Stimulated activated CD8-positive, alpha-beta memory T cell treated with anti-CD3 and anti-CD28 coated beads, Interleukin-4, amount 100 ng/mL, for 4 hours (primary cell): ENCODE measurements around the gene ART5.

ENCODE experiments used
- DNase-seq, 2 donors: peaks; one replicate each; pipeline ENCODE4 v3.0.0-alpha.2; 2020; ENCODE audit warnings: low read depth in 2 of 2, low spot score in 1 of 2

The ART5 gene, protein sequence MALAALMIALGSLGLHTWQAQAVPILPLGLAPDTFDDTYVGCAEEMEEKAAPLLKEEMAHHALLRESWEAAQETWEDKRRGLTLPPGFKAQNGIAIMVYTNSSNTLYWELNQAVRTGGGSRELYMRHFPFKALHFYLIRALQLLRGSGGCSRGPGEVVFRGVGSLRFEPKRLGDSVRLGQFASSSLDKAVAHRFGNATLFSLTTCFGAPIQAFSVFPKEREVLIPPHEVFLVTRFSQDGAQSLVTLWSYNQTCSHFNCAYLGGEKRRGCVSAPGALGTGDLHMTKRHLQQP

DNA sequence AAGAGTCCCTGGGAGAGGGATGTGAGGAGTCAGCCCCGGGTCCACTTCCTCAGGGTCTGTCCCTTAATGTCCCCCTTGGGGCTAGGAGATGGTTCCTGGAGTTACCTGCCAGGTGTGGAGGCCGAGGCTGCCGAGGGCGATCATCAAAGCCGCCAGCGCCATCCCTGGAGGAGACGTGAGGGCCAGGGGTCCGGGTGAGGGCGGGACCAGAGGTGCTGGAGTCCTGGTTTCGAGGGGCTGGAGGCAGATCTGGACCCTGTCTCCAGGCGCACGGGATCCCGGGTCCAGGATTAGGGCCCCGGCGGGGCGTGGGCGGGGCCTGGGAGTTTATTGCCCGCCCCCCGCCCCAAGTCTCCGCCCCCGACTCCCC lies at the start of gene ART5:
Gene ART5, minus strand, starts transcription at position 292 of the 370 bp plus-strand sequence. Its CDS starts 130 bp downstream, at position 162.
- no peak for DNase-seq

DNA sequence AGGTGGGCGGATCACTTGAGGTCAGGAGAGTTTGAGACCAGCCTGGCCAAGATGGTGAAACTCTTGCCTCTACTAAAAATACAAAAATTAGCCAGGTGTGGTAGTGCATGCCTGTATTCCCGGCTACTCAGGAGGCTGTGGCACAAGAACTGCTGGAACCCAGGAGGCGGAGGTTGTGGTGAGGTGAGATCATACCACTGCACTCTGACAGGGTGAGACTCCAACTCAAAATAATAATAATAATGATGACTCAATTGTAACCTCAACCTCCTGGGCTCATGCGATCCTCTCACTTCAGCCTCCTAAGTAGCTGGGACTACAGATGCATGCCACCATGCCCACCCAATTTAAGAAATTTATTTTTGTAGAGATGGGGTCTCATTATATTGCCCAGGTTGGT lies 45.0 kb upstream of the ART5 start:
- no peak for DNase-seq

DNA sequence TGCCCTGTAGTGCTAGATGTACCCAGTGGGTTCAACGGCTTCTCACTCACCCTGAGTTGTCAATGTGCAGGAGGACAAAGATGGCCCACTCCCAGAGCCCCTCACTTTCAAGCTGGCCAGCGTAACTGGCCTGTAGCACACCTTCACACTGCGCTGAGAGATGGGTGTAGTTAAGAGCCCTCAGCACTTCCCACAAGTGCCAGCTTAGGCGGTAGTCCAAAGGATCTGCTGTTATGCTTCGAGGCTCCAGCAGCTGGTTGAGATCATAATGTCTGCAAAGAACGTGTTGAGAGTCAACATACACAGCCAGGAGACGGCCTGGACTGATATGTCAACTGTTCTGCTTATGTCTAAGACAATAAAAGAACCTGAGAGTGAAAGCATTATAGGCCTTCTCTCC lies 44.1 kb upstream of the ART5 start:
- DNase-seq, result no peak

DNA sequence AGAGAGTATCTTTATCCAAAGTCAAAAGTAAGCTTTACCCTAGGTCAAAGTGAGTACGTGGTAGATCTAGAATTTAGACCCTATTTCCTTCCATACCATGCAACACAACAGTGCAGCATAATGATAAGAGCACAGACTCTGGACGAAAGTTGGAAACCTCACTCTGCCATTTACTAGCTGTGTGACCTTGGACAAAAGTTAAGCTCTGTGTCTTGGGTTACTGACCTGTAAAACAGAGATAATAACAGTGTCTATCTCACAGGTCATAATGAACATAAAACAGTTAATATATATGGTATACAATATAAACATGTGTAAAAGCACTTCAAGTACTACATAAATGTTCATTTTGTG lies 43.0 kb upstream of the ART5 start:
- no peak for DNase-seq

DNA sequence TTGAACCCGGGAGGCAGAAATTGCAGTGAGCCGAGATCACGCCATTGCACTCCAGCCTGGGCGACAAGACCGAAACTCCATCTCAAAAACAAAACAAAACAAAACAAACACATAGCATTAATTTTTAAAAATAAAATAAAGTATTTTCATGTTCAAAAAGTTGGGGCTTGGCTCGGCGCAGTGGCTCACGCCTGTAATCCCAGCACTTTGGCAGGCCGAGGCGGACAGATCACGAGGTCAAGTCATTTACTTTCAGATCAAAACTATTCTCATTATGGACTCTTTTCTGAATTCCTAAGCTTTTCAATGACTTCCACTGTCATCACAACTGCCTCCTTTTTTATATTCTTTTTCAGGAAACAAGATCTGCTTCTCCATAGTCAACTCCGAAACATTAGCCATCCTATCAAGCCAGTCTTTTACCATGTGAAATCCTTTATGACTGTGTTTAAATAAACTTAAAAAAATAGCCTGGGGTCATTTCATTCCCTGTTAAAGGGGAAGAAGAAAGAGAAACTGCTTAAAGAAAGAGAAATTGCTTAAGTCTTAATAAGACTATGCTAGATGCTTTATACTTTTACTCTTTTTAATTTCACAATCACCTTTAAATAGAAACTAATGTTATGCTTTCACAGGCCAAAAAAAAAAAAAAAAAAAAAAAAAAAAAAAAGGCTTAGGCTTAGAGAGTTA lies 42.5 kb upstream of the ART5 start:
- DNase-seq, result no peak

DNA sequence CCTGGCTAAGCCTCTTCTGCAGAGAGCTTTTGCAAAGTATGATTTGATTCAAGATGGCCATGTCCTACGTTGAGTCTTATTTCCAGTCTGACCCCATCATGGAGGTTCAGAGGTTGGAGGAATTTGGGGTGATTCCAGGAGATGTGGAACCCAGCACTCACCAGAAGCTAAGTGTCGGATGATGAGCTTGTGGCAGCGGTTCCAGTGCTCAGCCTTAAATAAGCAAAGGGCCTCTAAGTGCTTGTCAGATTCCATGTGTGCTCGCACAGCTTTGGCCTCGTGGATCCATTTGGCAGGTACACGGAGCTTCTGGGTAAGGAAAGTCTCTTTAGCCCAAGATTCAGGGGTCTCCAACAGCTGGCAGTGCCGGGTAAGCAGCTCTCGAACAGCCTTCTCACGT lies 41.2 kb upstream of the ART5 start:
- DNase-seq, result no peak

DNA sequence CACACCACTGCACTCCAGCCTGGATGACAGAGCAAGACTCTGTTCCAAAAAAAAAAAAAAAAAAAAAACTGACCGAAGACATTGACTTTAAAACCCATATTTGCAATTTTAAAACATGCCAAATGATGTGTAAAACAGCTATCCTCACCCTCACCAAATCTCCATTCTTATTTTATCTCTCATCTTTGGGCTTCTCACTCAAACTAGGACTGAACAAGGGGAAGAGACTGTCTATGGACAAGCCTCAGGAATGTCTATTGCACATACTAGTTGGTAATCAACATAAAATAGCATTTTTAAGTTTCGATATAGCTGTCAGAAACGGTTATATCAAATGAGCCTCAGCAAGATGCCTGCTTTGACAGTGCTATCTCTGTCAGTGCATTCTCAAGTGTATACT lies 37.3 kb upstream of the ART5 start:
- no peak for DNase-seq

DNA sequence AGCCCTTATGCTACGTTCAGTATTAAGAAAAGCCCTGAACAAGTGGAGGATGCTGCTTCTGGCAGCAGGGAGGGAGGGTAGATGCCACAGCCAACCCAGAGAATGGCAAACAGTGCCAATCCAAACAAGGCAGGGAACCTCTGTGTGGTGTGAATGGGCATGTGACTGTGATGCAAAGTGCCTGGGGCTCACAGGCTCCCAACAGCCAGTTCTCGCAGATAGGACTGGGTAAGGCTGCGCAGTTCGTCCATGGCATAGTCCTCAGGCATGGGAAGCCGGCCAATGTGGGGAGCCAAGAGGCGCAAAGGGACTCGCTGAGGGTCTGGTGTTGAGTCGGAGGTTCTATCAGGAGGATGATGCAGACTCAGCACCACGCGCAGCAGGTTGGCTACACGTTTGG lies 34.2 kb upstream of the ART5 start:
- DNase-seq, result no peak

DNA sequence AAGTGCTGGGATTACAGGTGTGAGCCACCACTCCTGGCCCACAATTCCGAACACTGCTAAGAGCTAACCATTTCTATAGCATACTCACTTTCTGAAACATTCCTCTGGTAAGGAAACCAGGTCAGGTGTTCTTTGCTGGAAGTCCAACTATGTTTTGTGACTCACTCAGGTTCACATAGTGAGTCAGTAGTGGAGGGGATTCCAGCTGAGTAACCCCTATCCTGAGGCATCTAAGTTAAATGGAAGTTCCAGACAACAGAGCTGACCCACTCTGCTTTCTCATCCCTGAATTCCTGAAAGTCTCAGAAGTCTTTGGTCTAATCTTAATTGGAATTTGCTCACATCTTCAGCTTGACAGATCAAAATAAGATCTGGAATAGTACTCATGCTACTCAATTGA lies 32.4 kb upstream of the ART5 start:
- DNase-seq, result no peak

DNA sequence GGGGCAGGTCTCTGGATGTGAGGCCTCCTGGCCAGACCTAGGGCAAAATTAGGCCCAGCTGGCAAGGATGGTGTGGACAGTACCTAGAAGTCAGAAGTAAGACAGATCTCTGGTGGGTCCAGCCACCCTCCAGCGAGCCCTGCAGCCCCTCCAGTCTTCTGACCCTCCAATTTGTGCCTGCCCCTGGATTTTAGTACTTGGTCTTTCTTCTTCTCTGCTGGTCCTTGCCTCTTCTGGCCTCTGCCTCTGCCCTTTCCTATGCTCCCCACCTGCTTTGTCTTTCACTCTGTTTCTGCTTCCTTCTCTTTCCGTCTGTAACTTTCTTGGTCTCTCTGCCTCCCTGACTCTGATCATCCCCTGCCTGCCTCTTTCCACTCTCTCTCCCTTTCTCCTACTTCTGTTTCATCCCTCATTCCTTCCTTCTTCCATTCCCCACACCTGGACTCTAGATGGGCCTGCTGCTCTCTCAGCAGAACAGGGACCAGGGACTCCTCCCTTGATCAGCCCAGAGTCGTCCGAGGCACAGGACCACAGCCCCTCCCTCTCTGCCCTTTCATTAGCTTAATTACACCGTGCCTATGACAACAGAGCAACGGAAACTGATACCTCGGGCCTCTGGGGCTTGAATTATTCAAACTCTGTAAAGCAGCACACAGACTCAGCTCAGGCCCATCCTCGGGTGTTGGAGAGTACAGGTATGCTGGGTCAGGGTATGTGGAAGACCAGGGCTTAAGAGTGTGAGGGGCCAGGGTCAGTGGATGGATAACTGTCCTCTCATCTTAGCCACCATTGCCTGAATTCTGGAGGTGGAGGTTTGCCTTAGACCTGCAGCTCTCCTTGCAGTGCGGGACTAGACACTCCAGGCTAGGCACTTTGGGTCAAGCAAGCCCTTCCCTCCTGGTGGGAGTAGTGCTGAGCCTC lies 29.8 kb upstream of the ART5 start, which contains the start of gene CHRNA10:
Gene CHRNA10, minus strand, starts transcription at position 51 of the 921 bp plus-strand sequence. CDS start 72 bp downstream, outside the sequence.
- no peak for DNase-seq

DNA sequence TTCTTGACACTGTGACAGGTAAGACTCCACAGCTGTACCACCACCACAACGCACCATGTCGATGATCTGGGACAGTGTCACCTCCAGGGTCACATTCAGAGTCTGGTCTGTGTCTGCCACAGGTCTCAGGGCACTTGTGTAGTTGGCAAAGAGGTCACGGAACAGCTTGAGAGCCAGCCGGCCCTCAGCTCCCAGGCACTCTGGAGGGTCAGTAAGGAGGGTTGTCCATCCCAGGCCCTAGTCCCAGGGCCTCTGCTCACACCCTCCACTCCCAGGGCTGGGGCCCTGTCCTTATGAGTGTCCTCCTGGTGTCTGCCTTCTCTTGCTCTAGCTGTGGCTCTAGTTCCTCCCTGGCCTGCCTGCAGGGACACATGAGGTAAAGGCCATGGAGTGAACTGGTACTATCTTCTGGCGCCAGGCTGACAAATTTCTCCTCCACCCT lies 28.0 kb upstream of the ART5 start:
- DNase-seq, result no peak

DNA sequence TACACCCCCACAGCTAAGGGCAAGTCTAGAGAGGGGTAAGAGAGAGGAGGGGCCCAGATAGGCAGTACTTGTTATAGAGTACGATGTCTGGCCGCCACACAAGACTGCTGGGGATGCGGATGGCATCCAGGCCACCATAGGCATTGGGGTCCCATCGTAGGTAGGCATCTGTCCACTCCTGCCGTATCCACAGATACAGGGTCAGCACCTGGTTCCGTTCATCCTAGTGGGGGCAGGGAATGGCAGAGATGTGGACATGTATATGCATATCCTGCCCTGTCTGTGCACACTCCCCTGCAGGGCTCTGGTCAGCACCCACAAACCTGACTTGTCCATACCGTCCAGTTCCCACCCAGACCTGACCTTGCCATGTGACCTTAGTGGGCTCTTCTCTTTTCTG lies 27.3 kb upstream of the ART5 start:
- DNase-seq, result no peak

DNA sequence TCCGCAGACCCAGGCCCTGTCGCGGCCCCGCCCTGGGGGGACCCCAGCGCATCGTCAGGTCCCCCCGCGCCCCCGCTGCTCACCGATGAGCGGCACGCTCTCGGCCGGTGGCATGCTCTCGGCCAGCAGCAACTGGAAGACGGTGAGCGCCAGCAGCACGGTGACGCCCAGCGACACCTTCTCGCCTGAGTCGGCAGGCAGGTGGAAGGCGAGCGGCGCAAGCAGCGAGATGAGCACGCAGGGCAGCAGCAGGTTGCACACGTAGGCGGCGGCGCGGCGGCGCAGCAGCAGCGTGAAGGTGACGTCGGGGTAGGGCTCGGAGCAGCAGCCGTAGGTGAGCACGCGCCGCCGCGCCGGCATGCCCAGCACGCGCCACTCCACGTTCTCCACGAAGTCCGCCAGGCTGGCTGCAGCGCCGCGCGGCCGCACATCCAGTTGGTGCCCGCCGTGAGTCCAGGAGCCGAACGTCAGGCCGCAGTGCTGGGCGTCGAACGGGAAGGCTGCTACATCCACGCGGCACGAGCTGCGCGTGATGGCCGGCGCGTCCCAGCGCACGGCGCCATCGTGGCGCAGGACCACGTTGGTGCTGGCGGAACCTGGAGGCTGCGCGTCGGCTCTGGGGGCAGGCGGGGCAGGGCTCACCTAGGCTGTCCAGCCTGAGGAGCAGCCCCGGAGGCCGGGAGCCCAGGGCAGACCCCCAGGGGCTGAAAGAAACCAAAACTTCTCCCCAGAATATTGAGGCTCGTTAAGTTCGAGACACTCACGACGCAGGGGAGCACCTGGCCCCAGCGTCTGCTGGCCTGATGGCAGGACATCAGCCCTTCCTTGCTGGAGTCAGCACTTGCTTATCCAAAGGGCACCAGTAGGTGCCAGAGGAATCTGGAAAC lies 25.6 kb upstream of the ART5 start:
- no peak for DNase-seq

DNA sequence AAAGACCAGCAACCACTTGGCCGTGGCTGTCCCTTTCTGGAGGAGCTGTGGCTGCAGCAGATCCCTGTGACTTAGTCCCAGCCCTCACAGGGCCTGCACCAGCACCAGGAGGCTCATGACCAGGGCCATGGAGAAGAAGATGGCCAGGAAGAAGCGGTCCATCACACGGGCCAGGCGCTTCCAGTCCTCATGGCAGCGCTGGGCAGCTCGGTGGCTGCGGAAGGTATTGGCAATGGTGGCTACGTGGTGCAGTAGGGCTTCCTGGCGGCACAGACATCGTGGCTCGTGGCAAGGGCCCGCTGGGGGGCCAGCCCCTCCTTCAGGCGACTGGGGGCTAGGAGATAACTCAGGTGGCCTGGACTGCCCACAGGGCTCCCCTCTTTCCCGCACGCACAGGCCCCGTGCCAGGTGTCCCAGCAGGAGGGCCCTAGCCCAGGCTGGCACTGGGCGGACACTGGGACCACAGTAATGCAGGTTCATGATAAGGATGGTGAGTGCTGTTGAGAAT lies 24.3 kb upstream of the ART5 start:
- no peak for DNase-seq

DNA sequence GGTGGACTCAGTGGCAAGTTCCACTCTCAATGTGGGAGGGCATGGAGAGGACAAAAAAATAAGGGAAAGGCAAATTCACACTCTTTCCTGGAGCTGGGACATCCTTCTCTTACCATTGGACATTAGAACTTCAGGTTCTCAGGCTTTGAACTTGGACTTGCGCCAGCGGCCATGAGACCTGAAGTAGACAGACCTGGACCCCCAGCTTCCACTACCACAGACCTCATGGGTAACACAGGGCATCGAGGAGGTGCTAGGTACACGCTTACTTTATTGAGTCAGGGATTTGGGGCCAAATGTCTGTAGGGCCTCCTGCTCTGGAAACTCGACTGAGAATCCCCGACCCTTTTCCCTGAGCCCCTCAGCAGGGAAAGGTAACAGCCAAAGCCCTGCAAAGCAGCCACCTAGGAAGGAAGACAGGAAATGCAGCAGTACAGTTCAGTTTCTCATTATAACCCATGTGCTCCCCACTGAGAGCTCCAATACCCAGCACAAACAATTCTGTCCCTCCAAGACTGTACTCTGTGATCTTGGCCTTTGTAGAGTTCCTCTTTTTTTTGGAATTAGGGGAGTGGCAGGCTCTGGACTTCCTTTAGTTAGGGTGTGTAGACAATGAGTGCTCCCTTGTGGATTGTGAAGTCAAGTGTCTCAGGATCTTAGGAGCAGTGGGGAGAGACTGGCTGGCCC lies 23.7 kb upstream of the ART5 start:
- DNase-seq, result no peak

DNA sequence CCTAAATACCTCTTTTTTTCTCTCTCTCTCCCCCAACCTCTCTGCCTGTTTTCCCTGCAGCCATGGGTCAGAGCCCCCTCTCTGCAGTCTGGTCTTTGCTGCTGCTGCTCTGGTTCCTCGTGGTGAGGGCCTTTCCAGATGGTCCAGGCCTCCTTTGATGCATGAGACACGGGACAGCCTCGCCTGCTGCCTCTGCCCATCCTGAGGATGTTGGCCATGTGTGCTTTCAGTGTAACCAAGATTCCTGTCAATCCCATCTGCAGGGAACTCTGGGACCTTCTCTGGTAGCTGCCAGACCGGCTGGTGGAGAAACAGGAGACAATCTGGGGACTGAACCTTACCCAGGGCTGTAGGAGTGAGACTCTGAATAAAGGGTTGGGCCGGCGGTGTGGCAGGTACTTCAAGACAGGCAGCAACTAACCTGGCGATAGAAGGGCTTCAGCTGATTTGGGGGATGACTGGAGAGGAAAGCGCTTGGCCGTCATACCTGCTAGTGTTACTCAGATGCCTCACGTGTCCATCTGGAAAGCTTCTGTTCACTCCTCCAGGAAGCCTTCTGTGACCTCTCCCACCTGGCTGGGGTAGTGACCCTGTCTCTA lies 22.3 kb upstream of the ART5 start:
- DNase-seq, result no peak

DNA sequence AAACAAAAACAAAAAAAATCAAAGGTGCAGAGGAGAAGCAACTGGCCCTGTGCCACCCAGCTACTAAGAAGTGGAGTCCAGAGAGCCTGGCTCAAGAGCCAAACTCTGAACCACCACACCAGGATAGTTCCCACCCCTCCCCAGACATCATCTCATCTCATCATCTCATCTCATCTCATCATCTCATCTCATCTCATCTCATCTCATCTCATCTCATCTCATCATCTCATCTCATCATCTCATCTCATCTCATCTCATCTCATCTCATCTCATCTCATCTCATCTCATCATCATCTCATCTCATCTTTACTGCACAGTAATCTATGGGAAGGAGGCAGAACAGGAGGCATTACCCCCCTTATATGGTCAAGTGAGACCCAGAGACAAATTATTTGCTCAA lies 21.1 kb upstream of the ART5 start:
- DNase-seq, result no peak

DNA sequence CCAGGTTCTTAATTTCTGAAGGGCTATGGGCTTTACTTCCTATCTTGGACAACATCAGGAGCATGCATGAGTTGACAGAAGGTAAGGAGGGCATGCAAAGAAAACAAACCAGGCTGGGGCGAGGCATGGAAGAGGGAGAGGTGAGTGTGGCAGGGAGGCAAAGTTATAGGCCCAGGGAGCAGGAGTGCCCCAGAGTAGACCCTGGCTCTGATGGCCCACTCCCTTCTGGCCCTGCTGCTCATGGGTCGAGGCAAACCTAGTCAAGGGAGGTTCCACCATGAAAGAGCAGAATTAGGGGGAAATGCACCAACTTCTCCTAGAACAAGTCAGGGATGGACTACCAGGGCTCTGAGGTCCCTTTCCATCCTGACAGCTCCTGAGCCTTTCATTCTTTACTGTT lies 19.2 kb upstream of the ART5 start:
- DNase-seq, result no peak

DNA sequence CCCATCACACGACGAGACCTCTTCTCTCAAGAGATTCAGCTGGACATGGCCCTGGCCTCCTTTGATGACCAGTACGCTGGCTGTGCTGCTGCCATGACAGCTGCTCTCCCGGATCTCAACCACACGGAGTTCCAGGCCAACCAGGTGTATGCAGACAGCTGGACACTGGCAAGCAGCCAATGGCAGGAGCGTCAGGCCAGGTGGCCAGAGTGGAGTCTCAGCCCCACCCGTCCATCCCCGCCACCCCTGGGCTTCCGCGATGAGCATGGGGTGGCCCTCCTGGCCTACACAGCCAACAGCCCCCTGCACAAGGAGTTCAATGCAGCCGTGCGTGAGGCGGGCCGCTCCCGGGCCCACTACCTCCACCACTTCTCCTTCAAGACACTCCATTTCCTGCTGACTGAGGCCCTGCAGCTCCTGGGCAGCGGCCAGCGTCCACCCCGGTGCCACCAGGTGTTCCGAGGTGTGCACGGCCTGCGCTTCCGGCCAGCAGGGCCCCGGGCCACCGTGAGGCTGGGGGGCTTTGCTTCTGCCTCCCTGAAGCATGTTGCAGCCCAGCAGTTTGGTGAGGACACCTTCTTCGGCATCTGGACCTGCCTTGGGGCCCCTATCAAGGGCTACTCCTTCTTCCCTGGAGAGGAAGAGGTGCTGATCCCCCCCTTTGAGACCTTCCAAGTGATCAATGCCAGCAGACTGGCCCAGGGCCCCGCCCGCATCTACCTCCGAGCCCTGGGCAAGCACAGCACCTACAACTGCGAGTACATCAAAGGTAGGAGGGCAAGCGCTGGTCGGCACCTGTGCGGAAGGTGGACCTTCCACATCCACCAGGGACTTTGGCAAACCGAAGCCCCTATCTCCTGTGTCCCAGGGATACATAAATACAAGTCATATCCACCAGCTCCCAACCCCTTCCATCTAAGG lies 18.1 kb upstream of the ART5 start:
- DNase-seq, result no peak
